T-cell (primary cell): Measurements from ENCODE around the gene KANTR. TPM values are rescaled to one million over a fixed set of nuclear protein-coding genes. Genes with fewer than 3 reads are reported as not detected.
A peak's percentile ranks its signal among the peaks of the same experiment; 100 is the strongest.

Source experiments
- ATAC-seq, 4 experiments: fragments of 200-7000 bp in 3 of 4; fragments of 150-1000 bp in 1 of 4; cut with Tn5 transposase; replicated peaks in 1 of 4; 1 replicate in 3 of 4; 2 replicates in 1 of 4; pipeline ENCODE4 v1.10.0; 2021; ENCODE audit warnings: moderate library complexity in 3 of 4, mild to moderate bottlenecking in 2 of 4, moderate number of reproducible peaks in 1 of 4
- CTCF ChIA-PET, 2 donors: fragments of 300-600 bp; sonication (Branson Sonifier 250); formaldehyde crosslinking; loops; one replicate each; lab custom pipeline; 2022; ENCODE audit warnings: antibody characterized with exemption in 2 of 2; lab: Charles Lee
- POLR2A ChIA-PET, 2 donors: fragments of 300-600 bp; sonication (Branson Sonifier 250); formaldehyde crosslinking; loops; one replicate each; lab custom pipeline; 2022; ENCODE audit warnings: antibody characterized with exemption in 2 of 2; lab: Charles Lee
- DNase-seq, 35 experiments: peaks; one replicate each; pipeline versions ENCODE4 v3.0.0 to v3.0.0-alpha.2; 2013 to 2023
- H3K27ac ChIP-seq: one replicate; pipeline ENCODE4 v1.5.1; 2013; ENCODE audit warnings: low read length
- H3K27me3 ChIP-seq, 2 experiments: replicated peaks in 1 of 2; 1 replicate in 1 of 2; 2 replicates in 1 of 2; pipeline versions ENCODE4 v1.6.1 to v1.7.0; 2013; ENCODE audit warnings: low read length in 1 of 2, mixed read lengths in 1 of 2; ENCODE audit not compliant: control insufficient read depth in 2 of 2, insufficient read depth in 2 of 2; ENCODE audit errors: extremely low read depth in 1 of 2
- H3K36me3 ChIP-seq, 2 donors: 1 replicate in 1 of 2; 2 replicates in 1 of 2; pipeline versions ENCODE4 v1.6.1 to v1.7.0; 2013; ENCODE audit warnings: low read length in 1 of 2; ENCODE audit not compliant: control insufficient read depth in 2 of 2, insufficient read depth in 1 of 2; ENCODE audit errors: extremely low read depth in 1 of 2
- H3K4me1 ChIP-seq, 2 experiments: 1 replicate in 1 of 2; 2 replicates in 1 of 2; pipeline versions ENCODE4 v1.6.1 to v1.7.0; 2013; ENCODE audit warnings: low read length in 2 of 2, mixed read lengths in 1 of 2; ENCODE audit not compliant: insufficient read depth in 2 of 2, control insufficient read depth in 1 of 2; ENCODE audit errors: extremely low read depth in 1 of 2
- H3K4me3 ChIP-seq, 2 donors: 1 replicate in 1 of 2; 2 replicates in 1 of 2; pipeline versions ENCODE4 v1.5.1 to v1.7.0; 2013; ENCODE audit warnings: mild to moderate bottlenecking in 2 of 2, low read length in 1 of 2, moderate library complexity in 1 of 2; ENCODE audit not compliant: control insufficient read depth in 1 of 2; ENCODE audit errors: extremely low read depth in 1 of 2
- H3K9me3 ChIP-seq: 2 replicates; pipeline ENCODE4 v1.7.0; 2013
- H3K27ac Mint-ChIP-seq, 2 donors: one replicate each; pipeline ENCODE4 v1.8.0; 2020 to 2021; ENCODE audit warnings: mild to moderate bottlenecking in 2 of 2, mixed read lengths in 2 of 2
- H3K27me3 Mint-ChIP-seq, 2 donors: one replicate each; pipeline ENCODE4 v1.8.0; 2021 to 2022; ENCODE audit warnings: mixed read lengths in 2 of 2
- H3K36me3 Mint-ChIP-seq: one replicate; pipeline ENCODE4 v1.8.0; 2021; ENCODE audit warnings: mixed read lengths
- H3K4me1 Mint-ChIP-seq, 3 donors: one replicate each; pipeline ENCODE4 v1.8.0; 2020 to 2022; ENCODE audit warnings: mixed read lengths in 3 of 3, mild to moderate bottlenecking in 1 of 3
- H3K4me3 Mint-ChIP-seq, 3 donors: one replicate each; pipeline ENCODE4 v1.8.0; 2020 to 2022; ENCODE audit warnings: mild to moderate bottlenecking in 3 of 3, mixed read lengths in 3 of 3, moderate library complexity in 3 of 3
- H3K9me3 Mint-ChIP-seq, 3 donors: one replicate each; pipeline ENCODE4 v1.8.0; 2020 to 2022; ENCODE audit warnings: mixed read lengths in 3 of 3
- WGBS: methylation state at CpG from one replicate; pipeline ENCODE4 v1.1.5; 2013; ENCODE audit warnings: missing lambda C conversion rate; ENCODE audit not compliant: insufficient coverage; 5-methylcytosine and 5-hydroxymethylcytosine counted together
- total RNA-seq, 35 experiments: library from RNA in 6 of 35; stranded (reverse) in 6 of 35; fragments of 120-200 nt in 1 of 35; gene quantifications; one replicate each; pipeline versions ENCODE4 v1.2.1 to v1.2.4 and lab custom pipeline; 2013 to 2026

The KANTR gene
- total RNA-seq, 5 donors from 2014 or later (not counting 1 experiment from before 2014, with no cell fraction given), result 14.9 to 21.2 (median 17.0) TPM

DNA sequence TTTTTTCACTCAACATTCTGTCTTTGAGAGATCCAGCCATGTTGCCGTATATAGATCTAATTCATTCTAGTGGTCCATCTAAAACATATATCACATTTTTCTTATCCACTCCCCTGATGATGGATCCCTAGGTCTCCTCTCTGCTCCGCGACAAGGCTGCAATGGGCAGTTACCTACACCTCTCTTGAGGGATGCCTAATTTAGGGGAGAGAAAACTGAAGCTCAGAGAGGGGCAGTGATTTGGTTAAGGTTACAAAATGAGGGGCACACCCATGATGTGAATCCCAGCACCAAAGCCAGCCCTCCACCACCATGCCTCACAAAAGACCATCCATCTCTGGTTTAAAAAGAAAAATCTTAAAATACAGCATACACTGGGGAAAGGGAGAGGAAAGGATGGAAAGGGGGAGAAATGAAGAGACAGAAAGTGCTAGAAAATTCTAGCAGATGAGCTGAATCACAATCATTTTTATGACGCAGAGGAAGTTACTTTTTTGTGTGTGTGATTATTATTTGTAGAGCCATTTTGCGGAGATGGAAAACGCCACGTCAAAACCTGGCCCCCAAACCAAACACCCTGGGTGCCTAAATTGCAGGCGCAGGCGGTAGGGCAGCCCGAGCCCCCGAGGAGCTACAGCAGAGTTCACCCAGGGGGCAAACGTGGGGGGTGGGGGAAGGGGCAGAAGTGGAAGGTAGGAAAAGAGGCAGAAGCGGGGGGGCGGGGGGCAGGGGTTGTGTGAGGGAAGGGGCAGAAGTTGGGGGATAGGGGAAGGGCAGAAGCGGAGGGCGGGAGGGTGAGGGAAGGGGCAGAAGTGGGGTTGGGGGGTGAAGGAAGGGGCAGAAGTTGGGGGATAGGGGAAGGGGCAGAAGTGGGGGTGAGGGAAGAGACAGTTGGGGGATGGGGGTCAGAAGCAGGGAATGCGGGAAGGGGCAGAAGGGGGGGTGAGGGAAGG is 13.0 kb upstream of the KANTR start:
- DNase-seq, result peak in 17 of 35 experiments; percentile 24 to 60 (median 41)
- CTCF ChIA-PET, result interaction anchor here in 1 of 2 donors (0.6 to 1.0 kb wide), 2 partner anchors 10 to 1976 kb away, joined by 3 to 4 read pairs; no protein-coding TSS in a partner anchor
- peaks cover 10% of the 10 kb centered on the region for H3K36me3 Mint-ChIP-seq

DNA sequence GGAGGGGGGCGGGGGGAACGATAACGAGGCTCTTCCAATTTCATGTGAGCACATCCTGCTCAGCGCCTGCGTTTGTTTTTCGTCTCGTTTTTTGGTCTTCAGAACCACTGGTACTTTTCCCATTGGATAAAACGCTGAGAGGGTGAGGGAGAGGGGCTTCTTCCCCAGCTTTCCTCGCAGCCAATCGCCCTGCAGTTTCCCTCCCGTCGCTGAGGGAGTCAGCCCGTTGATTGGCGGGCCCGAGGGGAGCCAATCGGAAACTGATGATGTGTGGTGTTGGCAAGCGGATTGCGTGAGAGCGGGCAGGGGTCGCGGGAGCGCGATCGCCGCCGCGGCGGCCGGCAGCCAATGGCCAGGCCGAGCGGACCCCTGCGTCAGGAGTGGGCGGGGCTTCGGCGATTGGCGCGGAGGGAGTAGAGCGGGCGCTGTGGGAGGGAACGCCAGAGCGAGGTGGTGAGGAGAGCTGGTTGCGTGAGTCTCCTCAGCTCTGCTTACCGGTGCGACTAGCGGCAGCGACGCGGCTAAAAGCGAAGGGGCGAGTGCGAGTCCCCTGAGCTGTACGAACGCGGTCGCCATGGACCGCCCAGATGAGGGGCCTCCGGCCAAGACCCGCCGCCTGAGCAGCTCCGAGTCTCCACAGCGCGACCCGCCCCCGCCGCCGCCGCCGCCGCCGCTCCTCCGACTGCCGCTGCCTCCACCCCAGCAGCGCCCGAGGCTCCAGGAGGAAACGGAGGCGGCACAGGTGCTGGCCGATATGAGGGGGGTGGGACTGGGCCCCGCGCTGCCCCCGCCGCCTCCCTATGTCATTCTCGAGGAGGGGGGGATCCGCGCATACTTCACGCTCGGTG is 11.8 kb upstream of the KANTR start, which contains the start of gene TSPYL2:
TSS of gene TSPYL2 (plus strand) at position 443 of the 848 bp plus-strand sequence. CDS start at position 575, 132 bp downstream.
- Mint-ChIP-seq H3K4me1 (peaks cover 39 to 55% (median 45%) of the 10 kb centered on the region in 3 donors), H3K9me3 (no peaks in the 10 kb centered on the region), H3K36me3 (peaks cover 17% of the 10 kb centered on the region), H3K27ac (peak within 1 kb of the TSS; percentile 97), H3K27me3 (peaks cover 0 to 18% of the 10 kb centered on the region in 2 donors), H3K4me3 (peak within 1 kb of the TSS; percentile 84 to 90 (median 89))
- POLR2A ChIA-PET, result interaction anchor here (0.6 to 1.5 kb wide), 7 partner anchors 10 to 376 kb away, joined by 3 to 21 read pairs (median 5); partner anchors contain the start of gene KDM5C (in 1 of the 2)
- peaks cover 0 to 27% of the 10 kb centered on the region in 2 donors for H3K36me3 ChIP-seq
- H3K4me3 ChIP-seq, result peak within 1 kb of the TSS; percentile 60 to 79
- peak; percentile 85 to 91 (median 89) for ATAC-seq
- WGBS, result under 1% methylated on average over 58 of the region's 86 CpGs
- H3K4me1 ChIP-seq, result peaks cover 0 to 25% of the 10 kb centered on the region in 2 experiments
- peak within 1 kb of the TSS; percentile 87 for H3K27ac ChIP-seq
- CTCF ChIA-PET, result interaction anchor here in 1 of 2 donors (0.6 to 1.0 kb wide), 2 partner anchors 10 to 1975 kb away, joined by 4 to 6 read pairs; no protein-coding TSS in a partner anchor
- no peaks in the 10 kb centered on the region for H3K9me3 ChIP-seq
- H3K27me3 ChIP-seq, result no peaks in the 10 kb centered on the region
- peak; percentile 81 to 97 (median 93) for DNase-seq

More for the DNA sequence above, 13.0 kb upstream of the KANTR start:
- Histone ChIP-seq H3K36me3 (peaks cover 0 to 17% of the 10 kb centered on the region in 2 donors), H3K9me3 (no peaks in the 10 kb centered on the region), H3K27ac (peak overlapping the region; percentile 87), H3K4me3 (no peak overlapping the region), H3K4me1 (peaks cover 0 to 25% of the 10 kb centered on the region in 2 experiments), H3K27me3 (no peaks in the 10 kb centered on the region)
- Mint-ChIP-seq H3K27me3 (peaks cover 0 to 13% of the 10 kb centered on the region in 2 donors), H3K4me1 (peaks cover 34 to 43% (median 39%) of the 10 kb centered on the region in 3 donors), H3K9me3 (no peaks in the 10 kb centered on the region), H3K4me3 (peak overlapping the region; percentile 72 to 86 (median 80)), H3K27ac (peak overlapping the region; percentile 88 to 97)
- ATAC-seq, result no peak
- POLR2A ChIA-PET, result interaction anchor here (0.6 to 1.5 kb wide), 4 partner anchors 9 to 873 kb away, joined by 3 to 21 read pairs (median 4); no protein-coding TSS in a partner anchor
- no CpG with 5 or more reads among the region's 17 CpGs for WGBS

DNA sequence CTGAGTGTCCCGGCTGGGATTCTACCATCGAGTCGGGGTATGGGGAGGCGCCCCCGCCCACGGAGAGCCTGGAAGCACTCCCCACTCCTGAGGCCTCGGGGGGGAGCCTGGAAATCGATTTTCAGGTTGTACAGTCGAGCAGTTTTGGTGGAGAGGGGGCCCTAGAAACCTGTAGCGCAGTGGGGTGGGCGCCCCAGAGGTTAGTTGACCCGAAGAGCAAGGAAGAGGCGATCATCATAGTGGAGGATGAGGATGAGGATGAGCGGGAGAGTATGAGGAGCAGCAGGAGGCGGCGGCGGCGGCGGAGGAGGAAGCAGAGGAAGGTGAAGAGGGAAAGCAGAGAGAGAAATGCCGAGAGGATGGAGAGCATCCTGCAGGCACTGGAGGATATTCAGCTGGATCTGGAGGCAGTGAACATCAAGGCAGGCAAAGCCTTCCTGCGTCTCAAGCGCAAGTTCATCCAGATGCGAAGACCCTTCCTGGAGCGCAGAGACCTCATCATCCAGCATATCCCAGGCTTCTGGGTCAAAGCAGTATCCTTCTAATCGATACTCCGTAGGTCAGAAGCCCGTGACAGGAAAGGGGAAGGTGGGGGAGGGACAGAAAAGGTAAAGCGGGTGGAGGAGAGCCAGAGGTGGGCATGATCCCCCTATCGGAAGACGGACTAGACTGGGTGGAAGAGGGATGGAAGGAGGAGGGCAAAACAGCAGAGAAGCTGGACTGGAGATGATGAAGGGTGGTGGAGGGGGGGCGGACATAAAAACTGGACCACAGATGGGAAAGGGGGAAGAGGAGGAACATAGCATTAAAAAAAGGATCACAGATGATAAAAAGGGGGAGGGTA is 10.9 kb upstream of the KANTR start:
- H3K9me3 Mint-ChIP-seq, result no peaks in the 10 kb centered on the region
- peaks cover 17% of the 10 kb centered on the region for H3K36me3 Mint-ChIP-seq
- Histone ChIP-seq H3K9me3 (no peaks in the 10 kb centered on the region), H3K27ac (peak overlapping the region; percentile 65), H3K27me3 (no peaks in the 10 kb centered on the region), H3K4me1 (peaks cover 0 to 26% of the 10 kb centered on the region in 2 experiments), H3K36me3 (peaks cover 0 to 27% of the 10 kb centered on the region in 2 donors), H3K4me3 (peak overlapping the region; percentile 60 to 79)
- 20% methylated on average over 10 of the region's 31 CpGs for WGBS
- ChIA-PET CTCF (no interaction called here), POLR2A (interaction anchor here (1.3 to 1.4 kb wide), 2 partner anchors 11 to 88 kb away, joined by 4 to 5 read pairs; no protein-coding TSS in a partner anchor)
- peak overlapping the region; percentile 86 to 88 for H3K27ac Mint-ChIP-seq
- no peak for ATAC-seq
- DNase-seq, result peak in 1 of 35 experiments; percentile 14
- peaks cover 0 to 18% of the 10 kb centered on the region in 2 donors for H3K27me3 Mint-ChIP-seq
- H3K4me3 Mint-ChIP-seq, result peak overlapping the region; percentile 84 to 90 (median 89)
- H3K4me1 Mint-ChIP-seq, result peaks cover 44 to 63% (median 49%) of the 10 kb centered on the region in 3 donors

- Histone ChIP-seq H3K4me3 (no peak overlapping the region), H3K27me3 (no peaks in the 10 kb centered on the region), H3K4me1 (peaks cover 0 to 36% of the 10 kb centered on the region in 2 experiments), H3K27ac (no peak overlapping the region), H3K9me3 (no peaks in the 10 kb centered on the region), H3K36me3 (peaks cover 0 to 27% of the 10 kb centered on the region in 2 donors)
- 100% methylated on average over 1 of the region's 4 CpGs for WGBS
- no peak for ATAC-seq
- no peaks in the 10 kb centered on the region for H3K9me3 Mint-ChIP-seq
- CTCF ChIA-PET, result no interaction called here
- H3K27ac Mint-ChIP-seq, result peak overlapping the region; percentile 86 to 88
- peaks cover 54 to 74% (median 60%) of the 10 kb centered on the region in 3 donors for H3K4me1 Mint-ChIP-seq
- POLR2A ChIA-PET, result interaction anchor here in 1 of 2 donors (1.1 kb wide), 1 partner anchor 104 kb away, joined by 4 read pairs; no protein-coding TSS in a partner anchor
- peaks cover 19% of the 10 kb centered on the region for H3K36me3 Mint-ChIP-seq
- DNase-seq, result peak in 2 of 35 experiments; percentile 25 to 26
- H3K27me3 Mint-ChIP-seq, result peaks cover 0 to 18% of the 10 kb centered on the region in 2 donors
- H3K4me3 Mint-ChIP-seq, result peak overlapping the region in 2 of 3 donors; percentile 84 to 90
These were observed 9.8 kb upstream of the KANTR start for GRCh38 chrX:53084043-53084570.

DNA sequence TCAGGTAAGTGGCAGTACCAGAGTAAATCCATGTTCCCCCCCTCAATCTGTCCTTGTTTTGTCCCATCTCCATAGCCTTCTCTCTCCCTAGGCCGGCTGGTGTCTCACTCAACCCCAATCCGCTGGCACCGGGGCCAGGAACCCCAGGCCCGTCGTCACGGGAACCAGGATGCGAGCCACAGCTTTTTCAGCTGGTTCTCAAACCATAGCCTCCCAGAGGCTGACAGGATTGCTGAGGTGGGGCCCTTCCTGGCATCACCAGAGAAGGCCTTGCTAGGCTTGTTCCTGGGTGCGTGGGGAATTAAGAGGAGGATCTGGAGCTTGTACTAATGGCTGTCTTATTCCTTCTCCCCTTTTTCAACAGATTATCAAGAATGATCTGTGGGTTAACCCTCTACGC is 9.1 kb upstream of the KANTR start:
- ATAC-seq (no peak), DNase-seq (peak in 1 of 35 experiments; percentile 7)
- 80% methylated on average over 1 of the region's 9 CpGs for WGBS
- peaks cover 0 to 36% of the 10 kb centered on the region in 2 experiments for H3K4me1 ChIP-seq
- Mint-ChIP-seq H3K9me3 (no peaks in the 10 kb centered on the region), H3K4me1 (peaks cover 57 to 77% (median 64%) of the 10 kb centered on the region in 3 donors), H3K27me3 (peaks cover 0 to 18% of the 10 kb centered on the region in 2 donors), H3K27ac (no peak overlapping the region), H3K4me3 (peak overlapping the region; percentile 25 to 34 (median 32)), H3K36me3 (peaks cover 19% of the 10 kb centered on the region)
- H3K4me3 ChIP-seq, result no peak overlapping the region
- no peaks in the 10 kb centered on the region for H3K9me3 ChIP-seq
- no peak overlapping the region for H3K27ac ChIP-seq
- H3K27me3 ChIP-seq, result no peaks in the 10 kb centered on the region
- CTCF ChIA-PET, result no interaction called here
- POLR2A ChIA-PET, result interaction anchor here in 1 of 2 donors (1.1 kb wide), 1 partner anchor 103 kb away, joined by 4 read pairs; no protein-coding TSS in a partner anchor
- peaks cover 0 to 27% of the 10 kb centered on the region in 2 donors for H3K36me3 ChIP-seq
